Measurements from ENCODE around the gene SRGAP2.
"Not testable (repeated sequence)": the region's sequence is repeated elsewhere in the genome, so short reads cannot be mapped to it uniquely, and the experiment has no call there.

GRCh38 chr1:206231989-206232388, 28.6 kb downstream of the SRGAP2 start:
- TF ChIP-seq REST (IDR thresholded peaks at IDR 0.05; ENCODE audit: insufficient replicate concordance, low read depth) = not testable (repeated sequence)
- TF ChIP-seq, protein P1, sequence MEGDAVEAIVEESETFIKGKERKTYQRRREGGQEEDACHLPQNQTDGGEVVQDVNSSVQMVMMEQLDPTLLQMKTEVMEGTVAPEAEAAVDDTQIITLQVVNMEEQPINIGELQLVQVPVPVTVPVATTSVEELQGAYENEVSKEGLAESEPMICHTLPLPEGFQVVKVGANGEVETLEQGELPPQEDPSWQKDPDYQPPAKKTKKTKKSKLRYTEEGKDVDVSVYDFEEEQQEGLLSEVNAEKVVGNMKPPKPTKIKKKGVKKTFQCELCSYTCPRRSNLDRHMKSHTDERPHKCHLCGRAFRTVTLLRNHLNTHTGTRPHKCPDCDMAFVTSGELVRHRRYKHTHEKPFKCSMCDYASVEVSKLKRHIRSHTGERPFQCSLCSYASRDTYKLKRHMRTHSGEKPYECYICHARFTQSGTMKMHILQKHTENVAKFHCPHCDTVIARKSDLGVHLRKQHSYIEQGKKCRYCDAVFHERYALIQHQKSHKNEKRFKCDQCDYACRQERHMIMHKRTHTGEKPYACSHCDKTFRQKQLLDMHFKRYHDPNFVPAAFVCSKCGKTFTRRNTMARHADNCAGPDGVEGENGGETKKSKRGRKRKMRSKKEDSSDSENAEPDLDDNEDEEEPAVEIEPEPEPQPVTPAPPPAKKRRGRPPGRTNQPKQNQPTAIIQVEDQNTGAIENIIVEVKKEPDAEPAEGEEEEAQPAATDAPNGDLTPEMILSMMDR (IDR thresholded peaks at IDR 0.05; ENCODE audit: insufficient read depth, low read length) = not testable (repeated sequence)
